Islet precursor cell (in vitro differentiated cells): ENCODE data around the gene GABRB2.
A peak's percentile ranks its signal among the peaks of the same experiment; 100 is the strongest.

Source experiments
- DNase-seq: peaks from one replicate; pipeline ENCODE4 v3.0.0-alpha.2; 2018

The GABRB2 gene

GRCh38 chr5:161471211-161471950 is 75.1 kb downstream of the GABRB2 start:
- DNase-seq: no peak

GRCh38 chr5:161467703-161468102 is 78.8 kb downstream of the GABRB2 start:
- no peak for DNase-seq

- DNase-seq: no peak
These were observed 85.8 kb downstream of the GABRB2 start for GRCh38 chr5:161460741-161461140.

GRCh38 chr5:161446655-161447054 is 99.9 kb downstream of the GABRB2 start:
- no peak for DNase-seq

GRCh38 chr5:161442471-161442870 is 104.1 kb downstream of the GABRB2 start:
- DNase-seq: no peak

- no peak for DNase-seq
These were observed 113.7 kb downstream of the GABRB2 start for GRCh38 chr5:161432798-161433197.

GRCh38 chr5:161431963-161432362 is 114.6 kb downstream of the GABRB2 start:
- DNase-seq: no peak

GRCh38 chr5:161421067-161421466 is 125.5 kb downstream of the GABRB2 start:
- DNase-seq: no peak

- no peak for DNase-seq
These were observed 126.0 kb downstream of the GABRB2 start for GRCh38 chr5:161420521-161420920.

GRCh38 chr5:161414896-161415295 is 131.6 kb downstream of the GABRB2 start:
- no peak for DNase-seq

- no peak for DNase-seq
These were observed 132.5 kb downstream of the GABRB2 start for GRCh38 chr5:161414037-161414436.

- DNase-seq: no peak
These were observed 133.7 kb downstream of the GABRB2 start for GRCh38 chr5:161412792-161413191.

GRCh38 chr5:161411156-161411555 is 135.4 kb downstream of the GABRB2 start:
- no peak for DNase-seq

GRCh38 chr5:161410640-161411039 is 135.9 kb downstream of the GABRB2 start:
- DNase-seq: no peak

GRCh38 chr5:161409471-161409870 is 137.1 kb downstream of the GABRB2 start:
- no peak for DNase-seq

GRCh38 chr5:161406880-161407279 is 139.6 kb downstream of the GABRB2 start:
- peak; percentile 81 for DNase-seq

- no peak for DNase-seq
These were observed 142.5 kb downstream of the GABRB2 start for GRCh38 chr5:161403996-161404395.

- no peak for DNase-seq
These were observed 143.4 kb downstream of the GABRB2 start for GRCh38 chr5:161403121-161403520.

GRCh38 chr5:161400583-161400982 is 145.9 kb downstream of the GABRB2 start:
- DNase-seq: no peak

- DNase-seq: no peak
These were observed 146.4 kb downstream of the GABRB2 start for GRCh38 chr5:161399996-161400562.

- DNase-seq: no peak
These were observed 149.1 kb downstream of the GABRB2 start for GRCh38 chr5:161397448-161397847.

GRCh38 chr5:161396171-161396570 is 150.4 kb downstream of the GABRB2 start:
- no peak for DNase-seq

GRCh38 chr5:161391724-161392123 is 154.8 kb downstream of the GABRB2 start:
- no peak for DNase-seq

GRCh38 chr5:161391016-161391415 is 155.5 kb downstream of the GABRB2 start:
- DNase-seq: no peak

- no peak for DNase-seq
These were observed 159.4 kb downstream of the GABRB2 start for GRCh38 chr5:161387121-161387520.
